HepG2 (cell line): ENCODE results near the gene SLC2A11. TPM values are rescaled to one million over a fixed set of nuclear protein-coding genes. Genes with fewer than 3 reads are reported as not detected.

Experiments used
- ARID2 ChIP-seq: sonication (generic); formaldehyde crosslinking; IDR thresholded peaks from 2 replicates; pipeline ENCODE4 v1.8.1; 2022; ENCODE audit warnings: mild to moderate bottlenecking, missing genetic modification reagents, borderline replicate concordance
- CHCHD3 ChIP-seq: sonication (generic); formaldehyde crosslinking; IDR thresholded peaks from 2 replicates; pipeline ENCODE4 v1.8.0; 2022; ENCODE audit warnings: mild to moderate bottlenecking, missing genetic modification reagents, moderate library complexity
- FOXM1 ChIP-seq: sonication (generic); formaldehyde crosslinking; IDR thresholded peaks from 2 replicates; pipeline ENCODE4 v1.5.0; 2020; ENCODE audit warnings: missing genetic modification reagents
- FOXP4 ChIP-seq: sonication (generic); formaldehyde crosslinking; IDR thresholded peaks from 2 replicates; pipeline ENCODE4 v1.4.0; 2020; ENCODE audit warnings: missing genetic modification reagents
- GATAD1 ChIP-seq: IDR thresholded peaks from 2 replicates; pipeline ENCODE4 v1.6.1; 2016; ENCODE audit warnings: missing genetic modification reagents, missing compliant biosample characterization
- HOXD1 ChIP-seq: sonication (generic); formaldehyde crosslinking; IDR thresholded peaks from 2 replicates; pipeline ENCODE4 v1.5.0; 2020; ENCODE audit warnings: missing genetic modification reagents
- JUN ChIP-seq: sonication (generic); formaldehyde crosslinking; IDR thresholded peaks from 2 replicates; pipeline ENCODE4 v1.4.0; 2020; ENCODE audit warnings: mild to moderate bottlenecking, missing genetic modification reagents
- KDM1A ChIP-seq: IDR thresholded peaks from 2 replicates; pipeline ENCODE4 v1.6.1; 2016; ENCODE audit warnings: missing compliant biosample characterization
- KLF11 ChIP-seq: IDR thresholded peaks from 2 replicates; pipeline ENCODE4 v1.6.1; 2016; ENCODE audit warnings: missing compliant biosample characterization
- NFATC3 ChIP-seq: sonication (generic); formaldehyde crosslinking; IDR thresholded peaks from 2 replicates; pipeline ENCODE4 v1.5.1; 2020; ENCODE audit warnings: mild to moderate bottlenecking, missing genetic modification reagents
- NFE2 ChIP-seq: sonication (generic); formaldehyde crosslinking; IDR thresholded peaks from 2 replicates; pipeline ENCODE4 v1.4.0; 2020; ENCODE audit warnings: missing genetic modification reagents
- RNF219 ChIP-seq: sonication (generic); formaldehyde crosslinking; IDR thresholded peaks from 2 replicates; pipeline ENCODE4 v1.5.0; 2020; ENCODE audit warnings: mild to moderate bottlenecking, missing genetic modification reagents
- TCF7L2 ChIP-seq: IDR thresholded peaks from 2 replicates; pipeline ENCODE4 v1.6.1; 2011; ENCODE audit warnings: mild to moderate bottlenecking, low read depth, low read length, moderate library complexity
- TEAD2 ChIP-seq: sonication (generic); formaldehyde crosslinking; IDR thresholded peaks from 2 replicates; pipeline ENCODE4 v1.9.0; 2021; ENCODE audit warnings: missing genetic modification reagents
- TOE1 ChIP-seq: sonication (generic); formaldehyde crosslinking; IDR thresholded peaks from 2 replicates; pipeline ENCODE4 v1.4.0; 2020; ENCODE audit warnings: mild to moderate bottlenecking, missing genetic modification reagents
- U2AF1 ChIP-seq: fragments of 200-400 bp; formaldehyde crosslinking; optimal IDR thresholded peaks from 2 replicates; pipeline ENCODE3; 2017; ENCODE audit warnings: mild to moderate bottlenecking, low read depth, low read length
- ZBTB8A ChIP-seq: sonication (generic); formaldehyde crosslinking; IDR thresholded peaks from 2 replicates; pipeline ENCODE4 v1.4.0; 2020; ENCODE audit warnings: mild to moderate bottlenecking, low read depth, missing genetic modification reagents, borderline replicate concordance
- ZFP37 ChIP-seq: sonication (generic); formaldehyde crosslinking; IDR thresholded peaks from 2 replicates; pipeline ENCODE4 v1.4.0; 2020; ENCODE audit warnings: missing genetic modification reagents, borderline replicate concordance
- ZNF232 ChIP-seq: sonication (generic); formaldehyde crosslinking; IDR thresholded peaks from 2 replicates; pipeline ENCODE4 v1.4.0; 2020; ENCODE audit warnings: missing genetic modification reagents, borderline replicate concordance
- ZNF484 ChIP-seq: sonication (generic); formaldehyde crosslinking; IDR thresholded peaks from 2 replicates; pipeline ENCODE4 v1.5.1; 2020; ENCODE audit warnings: mild to moderate bottlenecking, low read depth, missing genetic modification reagents, borderline replicate concordance
- ZNF770 ChIP-seq: sonication (generic); formaldehyde crosslinking; IDR thresholded peaks from 2 replicates; pipeline ENCODE4 v1.5.0; 2020; ENCODE audit warnings: mild to moderate bottlenecking, missing genetic modification reagents
- polyA plus RNA-seq, 8 experiments: library from polyadenylated mRNA; depleted of rRNA in 3 of 8; stranded (reverse) in 7 of 8; unstranded in 1 of 8; fragments of >200 nt; fragmentation: Illumina TruSeq in 4 of 8; extraction: Trizol in 4 of 8; gene quantifications; 2 replicates each; pipeline versions ENCODE4 v1.2.1 to v1.2.3, GENCODE V29; 2011 to 2016; ENCODE audit warnings: low read depth in 4 of 8, missing spikeins in 1 of 8, mixed read lengths in 1 of 8; ENCODE audit not compliant: insufficient read depth in 1 of 8
- total RNA-seq, 5 experiments: library from RNA; depleted of rRNA; stranded (reverse); fragments of >200 nt; fragmentation: Illumina TruSeq; extraction: Trizol; gene quantifications; 2 replicates each; pipeline ENCODE4 v1.2.3, GENCODE V29; 2016; ENCODE audit warnings: low read depth in 1 of 5
- TF ChIP-seq, protein P1 (sequence below): sonication (generic); formaldehyde crosslinking; IDR thresholded peaks from 2 replicates; pipeline ENCODE4 v1.5.1; 2020; ENCODE audit warnings: mild to moderate bottlenecking, missing genetic modification reagents, borderline replicate concordance

SLC2A11 gene
- total and polyA plus RNA-seq, 2 of the 13 experiments (the other 11 are each of a cell fraction or from before 2014, with no cell fraction given), result 15.2 to 15.4 TPM

- TF ChIP-seq ZNF770 (CRISPR knock-in tag) (peak; percentile 55; the same call in 1 of the 2 replicates), TEAD2 (CRISPR knock-in tag) (no peak), JUN (CRISPR knock-in tag) (no peak), ZNF484 (no peak), HOXD1 (CRISPR knock-in tag) (0 out of 2 replicates have a peak, but pooled peaks have one; percentile 32), KDM1A (peak; percentile 18; the same call in 1 of the 2 replicates), ZBTB8A (CRISPR knock-in tag) (no peak), NFE2 (no peak), U2AF1 (no peak), TCF7L2 (no peak), ZNF232 (CRISPR knock-in tag) (no peak), CHCHD3 (CRISPR knock-in tag) (no peak; the same call in 1 of the 2 replicates), ZFP37 (CRISPR knock-in tag) (no peak), FOXP4 (CRISPR knock-in tag) (peak; percentile 30; the same call in 1 of the 2 replicates), GATAD1 (peak; percentile 66; the same call in 1 of the 2 replicates), ARID2 (no peak), RNF219 (CRISPR knock-in tag) (no peak), NFATC3 (CRISPR knock-in tag) (peak; percentile 60; the same call in 1 of the 2 replicates), TOE1 (CRISPR knock-in tag) (no peak), KLF11 (CRISPR knock-in tag) (no peak), FOXM1 (CRISPR knock-in tag) (no peak)
- TF ChIP-seq, protein P1, sequence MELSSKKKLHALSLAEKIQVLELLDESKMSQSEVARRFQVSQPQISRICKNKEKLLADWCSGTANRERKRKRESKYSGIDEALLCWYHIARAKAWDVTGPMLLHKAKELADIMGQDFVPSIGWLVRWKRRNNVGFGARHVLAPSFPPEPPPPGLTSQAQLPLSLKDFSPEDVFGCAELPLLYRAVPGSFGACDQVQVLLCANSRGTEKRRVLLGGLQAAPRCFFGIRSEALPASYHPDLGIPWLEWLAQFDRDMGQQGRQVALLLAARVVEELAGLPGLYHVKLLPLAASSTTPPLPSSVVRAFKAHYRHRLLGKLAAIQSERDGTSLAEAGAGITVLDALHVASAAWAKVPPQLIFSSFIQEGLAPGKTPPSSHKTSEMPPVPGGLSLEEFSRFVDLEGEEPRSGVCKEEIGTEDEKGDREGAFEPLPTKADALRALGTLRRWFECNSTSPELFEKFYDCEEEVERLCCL (CRISPR knock-in tag), result no peak
Measured at GRCh38 chr22:23849009-23850006, 8.4 kb upstream of the SLC2A11 start (continued).
